Osteoblast (primary cell): ENCODE data around the gene RNASEH2B. TPM values are rescaled to one million over a fixed set of nuclear protein-coding genes. Genes with fewer than 3 reads are reported as not detected.

Experiments used
- DNase-seq: peaks from one replicate; pipeline ENCODE4 v3.0.0; 2011; ENCODE audit warnings: low spot score, mixed read lengths; ENCODE audit not compliant: insufficient read length; ENCODE audit errors: missing footprints
- H2AFZ ChIP-seq: 2 replicates; pipeline ENCODE4 v1.6.0; 2011; ENCODE audit warnings: mild to moderate bottlenecking, low read length
- H3K27ac ChIP-seq: 2 replicates; pipeline ENCODE4 v1.5.1; 2011; ENCODE audit warnings: mild to moderate bottlenecking, low read depth, low read length, moderate library complexity
- H3K27me3 ChIP-seq: 2 replicates; pipeline ENCODE4 v1.6.0; 2012; ENCODE audit warnings: mild to moderate bottlenecking, control low read depth, inconsistent platforms, low read length, moderate library complexity; ENCODE audit not compliant: insufficient read depth
- H3K36me3 ChIP-seq: 2 replicates; pipeline ENCODE4 v1.5.1; 2011; ENCODE audit warnings: mild to moderate bottlenecking, low read length, control low read depth, moderate library complexity; ENCODE audit not compliant: insufficient read depth
- H3K4me1 ChIP-seq: 2 replicates; pipeline ENCODE4 v1.5.1; 2011; ENCODE audit warnings: mild to moderate bottlenecking, low read length, control low read depth, moderate library complexity; ENCODE audit not compliant: insufficient read depth
- H3K4me2 ChIP-seq: 2 replicates; pipeline ENCODE4 v1.6.0; 2011; ENCODE audit warnings: mild to moderate bottlenecking, low read length; ENCODE audit not compliant: insufficient read depth
- H3K4me3 ChIP-seq: fragments of 200-600 bp; sonication (generic); 3 replicates; pipeline ENCODE4 v1.5.1; 2012; ENCODE audit warnings: mild to moderate bottlenecking, low read length, inconsistent platforms; ENCODE audit not compliant: insufficient read depth
- H3K79me2 ChIP-seq: 2 replicates; pipeline ENCODE4 v1.6.0; 2012; ENCODE audit warnings: mild to moderate bottlenecking, low read length, control low read depth, inconsistent platforms; ENCODE audit not compliant: insufficient read depth
- H3K9me3 ChIP-seq: 2 replicates; pipeline ENCODE4 v1.5.1; 2011; ENCODE audit warnings: low read depth, low read length, control low read depth
- H4K20me1 ChIP-seq: 2 replicates; pipeline ENCODE4 v1.6.0; 2012; ENCODE audit warnings: mild to moderate bottlenecking, low read length, control low read depth; ENCODE audit not compliant: insufficient read depth
- CTCF ChIP-seq: IDR thresholded peaks from 2 replicates; pipeline ENCODE4 v1.5.1; 2011; ENCODE audit warnings: mild to moderate bottlenecking, low read depth, low read length, moderate library complexity; ENCODE audit errors: extremely low read depth
- total RNA-seq: library from RNA; depleted of rRNA; stranded (reverse); fragments of >200 nt; gene quantifications from 2 replicates; pipeline ENCODE4 v1.2.3, GENCODE V29; 2012

Gene RNASEH2B
- total RNA-seq, 1 donor, result 47.4 TPM

GRCh38 chr13:50871405-50871804, 38.2 kb upstream of the RNASEH2B start:
- Histone ChIP-seq H4K20me1 (no peaks in the 10 kb centered on the region), H3K36me3 (no peaks in the 10 kb centered on the region)

GRCh38 chr13:50873467-50873866, 36.1 kb upstream of the RNASEH2B start:
- no peak for TF ChIP-seq CTCF
- H2AFZ ChIP-seq, result no peak overlapping the region
- no peak overlapping the region for H3K27ac ChIP-seq
- H3K4me2 ChIP-seq, result no peak overlapping the region
- H3K9me3 ChIP-seq, result no peaks in the 10 kb centered on the region
- H3K79me2 ChIP-seq, result no peaks in the 10 kb centered on the region
- no peak overlapping the region for H3K4me3 ChIP-seq
- H3K27me3 ChIP-seq, result no peaks in the 10 kb centered on the region
- H4K20me1 ChIP-seq, result no peaks in the 10 kb centered on the region
- no peaks in the 10 kb centered on the region for H3K4me1 ChIP-seq
- DNase-seq, result no peak
- H3K36me3 ChIP-seq, result no peaks in the 10 kb centered on the region

More at GRCh38 chr13:50871405-50871804, 38.2 kb upstream of the RNASEH2B start:
- no peaks in the 10 kb centered on the region for H3K79me2 ChIP-seq
- H3K27ac ChIP-seq, result no peak overlapping the region
- H3K4me3 ChIP-seq, result no peak overlapping the region
- H3K4me1 ChIP-seq, result no peaks in the 10 kb centered on the region
- H3K27me3 ChIP-seq, result peaks cover 4% of the 10 kb centered on the region
- TF ChIP-seq CTCF, result no peak
- DNase-seq, result peak; percentile 9
- no peak overlapping the region for H3K4me2 ChIP-seq
- H3K9me3 ChIP-seq, result no peaks in the 10 kb centered on the region
- no peak overlapping the region for H2AFZ ChIP-seq

GRCh38 chr13:50873991-50874390, 35.6 kb upstream of the RNASEH2B start:
- H3K9me3 ChIP-seq, result no peaks in the 10 kb centered on the region

GRCh38 chr13:50882816-50883435, 26.7 kb upstream of the RNASEH2B start:
- Histone ChIP-seq H2AFZ (no peak overlapping the region), H3K4me2 (no peak overlapping the region), H3K4me1 (no peaks in the 10 kb centered on the region), H3K9me3 (no peaks in the 10 kb centered on the region), H4K20me1 (no peaks in the 10 kb centered on the region), H3K4me3 (no peak overlapping the region), H3K27ac (no peak overlapping the region), H3K27me3 (no peaks in the 10 kb centered on the region), H3K36me3 (no peaks in the 10 kb centered on the region), H3K79me2 (no peaks in the 10 kb centered on the region)
- no peak for DNase-seq
- no peak for TF ChIP-seq CTCF

More at GRCh38 chr13:50873991-50874390, 35.6 kb upstream of the RNASEH2B start:
- no peak overlapping the region for H2AFZ ChIP-seq
- no peaks in the 10 kb centered on the region for H3K27me3 ChIP-seq
- H3K27ac ChIP-seq, result no peak overlapping the region
- no peaks in the 10 kb centered on the region for H4K20me1 ChIP-seq
- no peaks in the 10 kb centered on the region for H3K36me3 ChIP-seq
- no peak overlapping the region for H3K4me3 ChIP-seq
- no peaks in the 10 kb centered on the region for H3K4me1 ChIP-seq
- no peak overlapping the region for H3K4me2 ChIP-seq
- DNase-seq, result peak; percentile 4
- H3K79me2 ChIP-seq, result no peaks in the 10 kb centered on the region
- TF ChIP-seq CTCF, result no peak
